ENCODE measurements around the gene VAX1.

GRCh38 chr10:117140525-117140902, 2.4 kb upstream of the VAX1 start:
- TF ChIP-seq CTCF (IDR thresholded peaks at IDR 0.05) (no peak), POLR2A (IDR thresholded peaks at IDR 0.05) (no peak)

Data from thyroid gland (tissue), 4 donors.